Activated CD4-positive, alpha-beta T cell treated with anti-CD3 and anti-CD28 coated beads, Interleukin-2, amount 50 U/mL, for 1 hour (primary cell): ENCODE results near the gene MACROD1.
"Not testable (repeated sequence)": the region's sequence is repeated elsewhere in the genome, so short reads cannot be mapped to it uniquely, and the experiment has no call there.

Experiments
- DNase-seq: peaks from one replicate; pipeline ENCODE4 v3.0.0-alpha.2; 2020

MACROD1 gene

GRCh38 chr11:63991558-63991957 is 174.4 kb downstream of the MACROD1 start:
- DNase-seq, result no peak

DNA sequence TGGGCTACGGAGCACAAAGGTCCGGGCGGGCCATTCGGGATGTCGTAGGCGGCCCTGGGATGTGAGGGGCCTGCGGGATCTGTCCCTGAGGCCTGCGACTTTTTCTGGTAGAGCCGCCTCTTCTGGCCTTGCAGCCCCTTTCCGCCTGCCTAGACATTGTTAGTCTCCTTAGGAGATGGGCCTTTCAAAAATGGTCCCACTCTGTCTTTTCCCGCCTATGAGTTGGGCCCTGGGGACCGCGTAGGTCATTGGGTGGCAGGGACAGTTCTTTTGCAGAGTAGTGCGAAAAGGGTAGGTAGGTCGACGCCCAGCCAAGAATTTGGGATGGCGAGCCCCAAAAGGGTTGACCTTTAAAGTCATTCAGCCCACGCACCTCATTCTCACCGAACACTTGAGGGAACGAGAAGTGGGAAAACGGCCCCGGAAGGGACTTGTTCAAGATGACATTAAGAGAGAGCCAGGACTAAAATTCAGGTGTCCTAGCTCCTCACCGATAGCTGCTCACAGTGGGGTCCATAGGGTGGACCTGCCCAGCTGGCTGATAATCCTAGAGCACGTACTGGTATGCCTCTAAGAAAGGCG is 178.9 kb downstream of the MACROD1 start:
- DNase-seq, result no peak

GRCh38 chr11:63986156-63986931 is 179.6 kb downstream of the MACROD1 start, which contains the start of gene OTUB1:
TSS of gene OTUB1 (plus strand) at chr11:63986438. CDS start at chr11:63986457, 19 bp downstream.
- DNase-seq, result peak; percentile 82

DNA sequence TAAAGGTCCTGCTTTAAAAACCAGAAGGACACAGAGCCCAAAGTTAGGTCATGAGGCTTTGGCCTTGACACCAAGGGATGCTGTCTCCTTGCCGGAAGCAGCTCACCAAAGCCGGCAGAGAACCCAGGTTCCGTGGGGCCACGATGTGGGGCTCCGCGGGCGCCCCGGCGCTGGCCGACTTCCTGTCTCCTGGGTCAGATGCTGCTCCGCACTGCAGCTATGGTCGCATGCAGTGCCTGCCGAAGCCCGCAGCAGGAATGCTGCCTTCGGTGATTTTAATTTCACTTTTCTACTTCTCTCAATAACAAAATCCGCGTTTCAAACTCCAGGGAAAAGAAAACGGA is 180.1 kb downstream of the MACROD1 start:
- peak; percentile 63 for DNase-seq

- no peak for DNase-seq
Measured at GRCh38 chr11:63979426-63979825, 186.5 kb downstream of the MACROD1 start.

- DNase-seq, result no peak
Measured at GRCh38 chr11:63978551-63979239, 187.2 kb downstream of the MACROD1 start.

DNA sequence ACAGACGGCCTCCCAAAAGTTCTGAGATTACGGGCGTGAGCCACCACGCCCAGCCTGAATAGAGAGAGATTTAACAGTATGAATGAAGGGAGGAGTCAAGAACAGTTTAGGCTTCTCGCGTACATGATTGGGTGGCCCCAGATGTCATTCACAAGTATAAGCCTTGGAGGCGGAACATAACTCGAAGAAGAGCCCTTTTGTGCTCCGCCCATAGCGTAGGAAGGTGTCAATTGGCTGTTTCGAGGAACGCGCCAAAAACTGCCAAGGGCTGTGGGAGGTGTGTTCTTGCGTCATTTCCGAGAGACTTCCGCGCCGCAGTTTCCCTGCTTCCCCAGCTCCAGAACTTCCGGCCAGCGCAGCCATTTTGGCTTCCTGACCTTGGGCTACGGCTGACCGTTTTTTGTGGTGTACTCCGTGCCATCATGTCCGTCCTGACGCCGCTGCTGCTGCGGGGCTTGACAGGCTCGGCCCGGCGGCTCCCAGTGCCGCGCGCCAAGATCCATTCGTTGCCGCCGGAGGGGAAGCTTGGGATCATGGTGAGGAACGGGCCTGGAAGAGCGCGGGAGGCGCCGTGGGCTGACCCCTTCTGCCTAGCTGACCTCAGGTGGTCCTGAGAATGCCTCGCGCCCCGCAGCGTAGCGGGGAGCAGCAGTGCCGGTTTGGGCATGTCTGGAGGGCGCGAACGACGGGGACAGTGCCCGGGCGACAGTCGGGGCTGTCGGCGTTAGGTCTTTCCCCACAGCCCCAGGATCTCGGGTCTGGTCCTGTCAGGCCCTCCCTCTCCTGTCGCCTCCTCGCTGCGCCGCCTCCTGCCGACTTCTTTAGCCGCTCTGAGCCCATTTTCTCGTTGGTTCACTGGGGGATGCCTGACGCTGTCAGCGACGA is 191.4 kb downstream of the MACROD1 start, which contains the start of gene COX8A:
TSS of gene COX8A (plus strand) at position 362 of the 885 bp plus-strand sequence. CDS start at position 423, 61 bp downstream.
- DNase-seq, result peak; percentile 89

DNA sequence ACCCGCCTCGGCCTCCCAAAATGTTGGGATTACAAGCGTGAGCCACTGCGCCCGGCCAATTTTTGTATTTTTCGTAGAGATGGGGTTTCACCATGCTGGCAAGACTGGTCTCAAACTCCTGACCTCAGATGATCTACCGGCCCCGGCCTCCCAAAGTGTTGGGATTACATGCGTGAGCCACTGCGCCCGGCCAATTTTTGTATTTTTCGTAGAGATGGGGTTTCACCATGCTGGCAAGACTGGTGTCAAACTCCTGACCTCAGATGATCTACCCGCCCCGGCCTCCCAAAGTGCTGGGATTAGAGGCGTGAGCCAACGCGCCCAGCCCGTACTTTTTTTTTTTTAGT is 192.0 kb downstream of the MACROD1 start:
- DNase-seq, result not testable (repeated sequence)

GRCh38 chr11:63970902-63971301 is 195.0 kb downstream of the MACROD1 start:
- no peak for DNase-seq

GRCh38 chr11:63969461-63969860 is 196.5 kb downstream of the MACROD1 start:
- DNase-seq, result no peak

DNA sequence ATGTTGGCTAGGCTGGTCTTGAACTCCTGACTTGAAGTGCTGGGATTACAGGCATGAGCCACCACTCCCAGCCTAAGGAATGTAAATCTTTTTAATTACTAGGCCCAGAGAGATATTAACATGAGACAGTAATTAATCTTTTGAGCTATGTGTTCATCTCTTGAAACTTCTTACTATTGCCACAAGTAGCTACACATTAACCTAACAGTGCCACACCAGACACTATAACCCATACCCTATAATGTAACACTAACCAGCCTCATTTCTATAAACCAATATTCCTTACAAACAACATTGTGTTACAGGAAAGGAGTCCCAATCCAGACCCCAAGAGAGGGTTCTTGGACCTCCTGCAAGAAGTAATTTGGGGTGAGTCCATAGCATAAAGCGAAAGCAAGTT is 199.5 kb downstream of the MACROD1 start:
- DNase-seq, result no peak

GRCh38 chr11:63963895-63964294 is 202.0 kb downstream of the MACROD1 start:
- not testable (repeated sequence) for DNase-seq

DNA sequence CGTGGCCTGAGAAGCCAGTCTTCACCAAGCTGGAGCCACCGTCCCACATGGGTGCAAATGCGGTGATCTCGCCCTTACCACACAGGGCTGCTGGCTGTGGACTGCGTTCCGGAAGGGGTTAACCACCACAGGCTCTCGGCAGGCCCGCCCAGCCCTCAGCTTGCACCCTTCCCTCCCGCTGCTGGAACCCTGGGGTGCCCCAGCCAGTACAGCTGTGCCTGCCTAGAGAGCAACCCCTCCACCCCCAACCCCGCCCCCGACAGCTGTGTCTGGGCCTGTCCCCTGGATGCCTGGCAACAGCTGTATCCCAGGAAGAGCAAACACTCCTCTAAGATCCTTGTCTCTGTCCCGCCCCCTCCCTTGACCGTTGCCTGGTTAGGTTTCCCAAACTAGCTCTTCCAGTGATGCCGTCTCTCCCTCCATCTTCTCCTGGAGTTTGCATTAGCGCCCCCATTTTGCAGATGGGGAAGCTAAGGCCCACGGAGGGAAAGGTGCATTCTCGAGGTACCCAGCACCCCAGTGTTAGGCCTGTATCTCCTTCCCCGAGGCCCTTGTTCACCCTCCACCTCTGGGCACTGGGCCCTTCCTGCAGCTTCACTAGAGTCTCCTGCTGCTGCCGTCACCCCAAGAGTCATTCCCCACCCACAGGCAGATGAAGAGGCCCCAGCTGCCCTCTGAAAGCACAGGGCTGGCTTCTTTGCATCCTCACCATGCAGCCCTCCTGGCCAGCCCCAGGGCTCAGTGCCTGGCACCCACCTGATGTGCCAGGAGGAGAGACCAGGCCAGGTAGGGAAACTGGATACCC is 204.1 kb downstream of the MACROD1 start:
- no peak for DNase-seq

- no peak for DNase-seq
Measured at GRCh38 chr11:63958008-63958407, 207.9 kb downstream of the MACROD1 start.

GRCh38 chr11:63952570-63952969 is 213.3 kb downstream of the MACROD1 start:
- no peak for DNase-seq

DNA sequence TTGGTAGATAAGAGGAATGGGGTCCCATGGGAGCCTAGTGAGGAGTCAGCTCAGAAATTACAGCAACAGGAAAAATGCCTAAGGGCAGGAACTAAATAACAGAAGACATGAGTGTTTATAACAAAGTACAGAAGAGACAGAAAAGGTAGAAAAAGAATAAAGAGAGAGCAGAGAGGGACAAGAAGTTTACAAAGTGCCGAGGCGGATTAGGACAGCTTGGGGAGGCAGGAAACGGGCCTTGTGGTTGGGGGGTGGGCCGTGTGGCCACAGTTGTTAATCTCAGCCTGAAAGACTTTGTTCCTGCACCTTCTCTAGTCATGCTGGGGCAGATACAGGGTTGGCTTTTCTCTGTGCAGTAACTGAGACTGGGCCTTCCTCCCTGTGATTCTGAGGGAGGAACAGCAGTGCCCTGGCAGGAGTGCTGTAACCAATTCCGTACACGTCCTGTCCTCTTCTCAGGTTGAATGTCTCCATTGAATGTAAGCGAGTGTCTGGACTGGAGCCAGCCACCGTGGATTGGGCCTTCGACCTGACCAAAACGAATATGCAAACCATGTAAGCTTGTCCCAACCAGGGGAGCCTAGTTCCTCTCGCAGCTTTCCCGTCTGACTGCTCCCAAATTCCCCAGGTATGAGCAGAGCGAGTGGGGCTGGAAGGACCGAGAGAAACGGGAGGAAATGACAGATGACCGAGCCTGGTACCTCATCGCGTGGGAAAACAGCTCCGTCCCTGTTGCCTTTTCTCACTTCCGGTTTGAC is 214.0 kb downstream of the MACROD1 start:
- DNase-seq, result no peak
